GM23338 (cell line): ENCODE results near the gene ARX. TPM values are rescaled to one million over a fixed set of nuclear protein-coding genes. Genes with fewer than 3 reads are reported as not detected.
A peak's percentile ranks its signal among the peaks of the same experiment; 100 is the strongest.

Experiments used
- ATAC-seq: fragments of 200-7000 bp; cut with Tn5 transposase; 3 replicates; pipeline ENCODE4 v1.9.1; 2020
- DNase-seq: peaks from one replicate; pipeline ENCODE4 v3.0.0-alpha.2; 2015; ENCODE audit warnings: low spot score
- H2AFZ ChIP-seq: fragments of 200-600 bp; sonication (generic); 2 replicates; pipeline ENCODE4 v1.8.0; 2016; ENCODE audit warnings: antibody characterized with exemption, mild to moderate bottlenecking, moderate library complexity
- H3F3A ChIP-seq: fragments of 200-600 bp; sonication (generic); replicated peaks from 2 replicates; pipeline ENCODE4 v1.8.0; 2017; ENCODE audit warnings: antibody characterized with exemption, mixed run types, low read depth
- H3K27ac ChIP-seq: fragments of 200-600 bp; sonication (generic); 2 replicates; pipeline ENCODE4 v1.6.1; 2016; ENCODE audit warnings: low read depth
- H3K27me3 ChIP-seq: fragments of 200-600 bp; sonication (generic); 2 replicates; pipeline ENCODE4 v1.8.0; 2016; ENCODE audit warnings: mild to moderate bottlenecking, mixed run types, moderate library complexity; ENCODE audit not compliant: insufficient read depth
- H3K36me3 ChIP-seq: fragments of 200-600 bp; sonication (generic); 2 replicates; pipeline ENCODE4 v1.8.0; 2016; ENCODE audit warnings: mild to moderate bottlenecking; ENCODE audit not compliant: insufficient read depth
- H3K4me1 ChIP-seq: fragments of 200-600 bp; sonication (generic); 2 replicates; pipeline ENCODE4 v1.8.0; 2016; ENCODE audit warnings: mild to moderate bottlenecking, moderate library complexity; ENCODE audit not compliant: insufficient read depth
- H3K4me2 ChIP-seq: fragments of 200-600 bp; sonication (generic); 2 replicates; pipeline ENCODE4 v1.7.1; 2017; ENCODE audit warnings: mixed run types
- H3K4me3 ChIP-seq: fragments of 200-600 bp; sonication (generic); 2 replicates; pipeline ENCODE4 v1.6.1; 2016; ENCODE audit warnings: mixed run types
- H3K79me2 ChIP-seq: fragments of 200-600 bp; sonication (generic); replicated peaks from 2 replicates; pipeline ENCODE4 v1.8.0; 2017; ENCODE audit warnings: mild to moderate bottlenecking; ENCODE audit not compliant: insufficient read depth
- H3K9me2 ChIP-seq: fragments of 200-600 bp; sonication (generic); 2 replicates; pipeline ENCODE4 v1.8.0; 2017; ENCODE audit not compliant: insufficient read depth
- H4K20me1 ChIP-seq: fragments of 200-600 bp; sonication (generic); replicated peaks from 2 replicates; pipeline ENCODE4 v1.8.0; 2017; ENCODE audit warnings: mild to moderate bottlenecking; ENCODE audit not compliant: insufficient read depth
- H3K27ac Mint-ChIP-seq: 2 replicates; pipeline ENCODE4 v1.8.0; 2020; ENCODE audit warnings: inconsistent platforms, mild to moderate bottlenecking, moderate library complexity, mixed read lengths
- H3K27me3 Mint-ChIP-seq: 3 replicates; pipeline ENCODE4 v1.8.0; 2022; ENCODE audit warnings: low read depth, mild to moderate bottlenecking, moderate library complexity, mixed read lengths, inconsistent platforms; ENCODE audit not compliant: insufficient read depth, poor library complexity
- H3K36me3 Mint-ChIP-seq: 3 replicates; pipeline ENCODE4 v1.8.0; 2021; ENCODE audit warnings: low read depth, mild to moderate bottlenecking, inconsistent platforms, moderate library complexity, mixed read lengths
- H3K4me1 Mint-ChIP-seq: 3 replicates; pipeline ENCODE4 v1.8.0; 2020; ENCODE audit warnings: mild to moderate bottlenecking, inconsistent platforms, mixed read lengths
- H3K4me3 Mint-ChIP-seq: 3 replicates; pipeline ENCODE4 v1.8.0; 2021; ENCODE audit warnings: moderate library complexity, mild to moderate bottlenecking, inconsistent platforms, mixed read lengths
- H3K9me3 Mint-ChIP-seq: 3 replicates; pipeline ENCODE4 v1.8.0; 2020; ENCODE audit warnings: moderate library complexity, mild to moderate bottlenecking, inconsistent platforms, mixed read lengths
- EZH2 ChIP-seq: fragments of 200-600 bp; sonication (generic); IDR thresholded peaks from one replicate; pipeline ENCODE4 v1.8.0; 2017; ENCODE audit warnings: antibody characterized with exemption, mild to moderate bottlenecking, low read depth; ENCODE audit not compliant: unreplicated experiment
- JUNB ChIP-seq: IDR thresholded peaks from one replicate; pipeline ENCODE4 v1.6.1; 2016; ENCODE audit warnings: antibody characterized with exemption; ENCODE audit not compliant: unreplicated experiment
- NANOG ChIP-seq: IDR thresholded peaks from 2 replicates; pipeline ENCODE4 v1.6.1; 2016; ENCODE audit warnings: antibody characterized with exemption, borderline replicate concordance
- POLR2AphosphoS5 ChIP-seq: IDR thresholded peaks from 2 replicates; pipeline ENCODE4 v1.6.1; 2016; ENCODE audit warnings: antibody characterized with exemption, low read depth
- ZNF114 ChIP-seq: fragments of 250-450 bp; sonication (Bioruptor Pico); IDR thresholded peaks from 2 replicates; pipeline ENCODE4 v1.5.0; 2020; ENCODE audit warnings: mild to moderate bottlenecking, moderate library complexity
- ZNF331 ChIP-seq: fragments of 250-450 bp; sonication (Bioruptor Pico); IDR thresholded peaks from 2 replicates; pipeline ENCODE4 v1.5.0; 2020; ENCODE audit warnings: low read depth, mild to moderate bottlenecking, moderate library complexity
- polyA plus RNA-seq: library from polyadenylated mRNA; unstranded; fragments of >200 nt; fragmentation: Nextera tagmentation; extraction: Ambion mirVana; gene quantifications from 2 replicates; pipeline ENCODE4 v1.2.1, GENCODE V29; 2016
- total RNA-seq: library from RNA; depleted of rRNA; stranded (reverse); fragments of >200 nt; shearing (Covaris generic); gene quantifications from 2 replicates; pipeline ENCODE4 v1.2.3, GENCODE V29; 2014
- TF ChIP-seq, protein P1 (sequence below), 2 experiments: fragments of 200-600 bp in 1 of 2; sonication (generic) in 1 of 2; conservative IDR thresholded peaks; 2 replicates each; pipeline versions ENCODE4 v1.5.1 to v1.6.1; 2016 to 2017; ENCODE audit warnings: antibody characterized with exemption in 2 of 2, low read depth in 2 of 2, mild to moderate bottlenecking in 2 of 2, moderate library complexity in 1 of 2
- TF ChIP-seq, protein P2 (sequence below): fragments of 250-450 bp; sonication (Bioruptor Pico); IDR thresholded peaks from 2 replicates; pipeline ENCODE4 v1.5.0; 2020; ENCODE audit warnings: mild to moderate bottlenecking, moderate library complexity

The ARX gene
- total and polyA plus RNA-seq, 2 experiments from 2014 or later, result 0.13 TPM; not detected in 1

DNA sequence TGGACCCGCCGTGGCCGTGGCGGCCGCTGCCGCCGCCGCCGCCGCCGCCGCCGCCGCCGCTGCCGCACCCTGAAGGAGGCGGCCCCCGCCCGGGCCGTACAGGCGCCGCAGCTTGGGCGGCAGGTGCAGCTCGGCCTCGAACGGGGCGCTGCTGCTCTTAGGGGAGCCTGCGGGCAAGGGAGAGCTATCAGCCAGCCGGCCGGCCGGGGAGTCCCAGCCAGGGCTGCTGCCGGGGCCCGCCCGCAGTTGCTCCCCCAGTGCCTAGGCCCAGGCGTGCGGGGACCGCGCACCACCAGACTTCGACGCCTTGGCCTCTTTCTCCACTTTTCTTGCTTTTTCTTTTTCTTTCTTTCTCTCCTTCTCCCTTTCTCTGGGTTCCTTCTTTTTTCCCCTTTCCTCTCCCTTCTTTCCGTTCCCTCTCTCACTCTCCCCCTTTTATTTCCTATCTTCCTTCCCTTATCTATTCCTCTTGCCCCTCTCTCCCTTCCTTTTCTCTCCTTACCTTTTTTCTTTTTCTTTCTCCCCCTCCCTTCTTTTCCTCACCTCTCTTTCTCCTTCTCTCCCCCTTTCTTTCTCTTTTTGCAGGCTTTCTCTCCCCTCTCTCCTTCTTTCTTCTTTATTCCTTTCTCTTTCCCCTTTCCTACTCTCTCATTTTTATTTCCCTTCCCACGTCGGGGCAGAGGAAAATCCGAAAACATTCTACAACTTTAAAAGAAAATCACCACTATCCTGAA, 2.0 kb downstream of the ARX start:
- Histone ChIP-seq H3K9me2 (no peaks in the 10 kb centered on the region), H3K4me2 (peak overlapping the region; percentile 55), H3F3A (no peaks in the 10 kb centered on the region), H3K4me1 (peaks cover 48% of the 10 kb centered on the region), H4K20me1 (no peaks in the 10 kb centered on the region), H3K36me3 (no peaks in the 10 kb centered on the region), H2AFZ (no peak overlapping the region), H3K27me3 (peaks cover 98% of the 10 kb centered on the region), H3K27ac (no peak overlapping the region), H3K79me2 (no peaks in the 10 kb centered on the region), H3K4me3 (0 out of 2 replicates have a peak overlapping the region, but pooled peaks have one; percentile 26)
- TF ChIP-seq, protein P1, sequence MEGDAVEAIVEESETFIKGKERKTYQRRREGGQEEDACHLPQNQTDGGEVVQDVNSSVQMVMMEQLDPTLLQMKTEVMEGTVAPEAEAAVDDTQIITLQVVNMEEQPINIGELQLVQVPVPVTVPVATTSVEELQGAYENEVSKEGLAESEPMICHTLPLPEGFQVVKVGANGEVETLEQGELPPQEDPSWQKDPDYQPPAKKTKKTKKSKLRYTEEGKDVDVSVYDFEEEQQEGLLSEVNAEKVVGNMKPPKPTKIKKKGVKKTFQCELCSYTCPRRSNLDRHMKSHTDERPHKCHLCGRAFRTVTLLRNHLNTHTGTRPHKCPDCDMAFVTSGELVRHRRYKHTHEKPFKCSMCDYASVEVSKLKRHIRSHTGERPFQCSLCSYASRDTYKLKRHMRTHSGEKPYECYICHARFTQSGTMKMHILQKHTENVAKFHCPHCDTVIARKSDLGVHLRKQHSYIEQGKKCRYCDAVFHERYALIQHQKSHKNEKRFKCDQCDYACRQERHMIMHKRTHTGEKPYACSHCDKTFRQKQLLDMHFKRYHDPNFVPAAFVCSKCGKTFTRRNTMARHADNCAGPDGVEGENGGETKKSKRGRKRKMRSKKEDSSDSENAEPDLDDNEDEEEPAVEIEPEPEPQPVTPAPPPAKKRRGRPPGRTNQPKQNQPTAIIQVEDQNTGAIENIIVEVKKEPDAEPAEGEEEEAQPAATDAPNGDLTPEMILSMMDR (conservative IDR thresholded peaks at IDR 0.05; ENCODE audit: low read depth in 2 of 2), result no peak
- TF ChIP-seq NANOG (no peak), ZNF331 (CRISPR knock-in tag) (no peak), ZNF114 (CRISPR knock-in tag) (no peak), POLR2AphosphoS5 (no peak), EZH2 (peak; percentile 85), JUNB (no peak)
- TF ChIP-seq, protein P2, sequence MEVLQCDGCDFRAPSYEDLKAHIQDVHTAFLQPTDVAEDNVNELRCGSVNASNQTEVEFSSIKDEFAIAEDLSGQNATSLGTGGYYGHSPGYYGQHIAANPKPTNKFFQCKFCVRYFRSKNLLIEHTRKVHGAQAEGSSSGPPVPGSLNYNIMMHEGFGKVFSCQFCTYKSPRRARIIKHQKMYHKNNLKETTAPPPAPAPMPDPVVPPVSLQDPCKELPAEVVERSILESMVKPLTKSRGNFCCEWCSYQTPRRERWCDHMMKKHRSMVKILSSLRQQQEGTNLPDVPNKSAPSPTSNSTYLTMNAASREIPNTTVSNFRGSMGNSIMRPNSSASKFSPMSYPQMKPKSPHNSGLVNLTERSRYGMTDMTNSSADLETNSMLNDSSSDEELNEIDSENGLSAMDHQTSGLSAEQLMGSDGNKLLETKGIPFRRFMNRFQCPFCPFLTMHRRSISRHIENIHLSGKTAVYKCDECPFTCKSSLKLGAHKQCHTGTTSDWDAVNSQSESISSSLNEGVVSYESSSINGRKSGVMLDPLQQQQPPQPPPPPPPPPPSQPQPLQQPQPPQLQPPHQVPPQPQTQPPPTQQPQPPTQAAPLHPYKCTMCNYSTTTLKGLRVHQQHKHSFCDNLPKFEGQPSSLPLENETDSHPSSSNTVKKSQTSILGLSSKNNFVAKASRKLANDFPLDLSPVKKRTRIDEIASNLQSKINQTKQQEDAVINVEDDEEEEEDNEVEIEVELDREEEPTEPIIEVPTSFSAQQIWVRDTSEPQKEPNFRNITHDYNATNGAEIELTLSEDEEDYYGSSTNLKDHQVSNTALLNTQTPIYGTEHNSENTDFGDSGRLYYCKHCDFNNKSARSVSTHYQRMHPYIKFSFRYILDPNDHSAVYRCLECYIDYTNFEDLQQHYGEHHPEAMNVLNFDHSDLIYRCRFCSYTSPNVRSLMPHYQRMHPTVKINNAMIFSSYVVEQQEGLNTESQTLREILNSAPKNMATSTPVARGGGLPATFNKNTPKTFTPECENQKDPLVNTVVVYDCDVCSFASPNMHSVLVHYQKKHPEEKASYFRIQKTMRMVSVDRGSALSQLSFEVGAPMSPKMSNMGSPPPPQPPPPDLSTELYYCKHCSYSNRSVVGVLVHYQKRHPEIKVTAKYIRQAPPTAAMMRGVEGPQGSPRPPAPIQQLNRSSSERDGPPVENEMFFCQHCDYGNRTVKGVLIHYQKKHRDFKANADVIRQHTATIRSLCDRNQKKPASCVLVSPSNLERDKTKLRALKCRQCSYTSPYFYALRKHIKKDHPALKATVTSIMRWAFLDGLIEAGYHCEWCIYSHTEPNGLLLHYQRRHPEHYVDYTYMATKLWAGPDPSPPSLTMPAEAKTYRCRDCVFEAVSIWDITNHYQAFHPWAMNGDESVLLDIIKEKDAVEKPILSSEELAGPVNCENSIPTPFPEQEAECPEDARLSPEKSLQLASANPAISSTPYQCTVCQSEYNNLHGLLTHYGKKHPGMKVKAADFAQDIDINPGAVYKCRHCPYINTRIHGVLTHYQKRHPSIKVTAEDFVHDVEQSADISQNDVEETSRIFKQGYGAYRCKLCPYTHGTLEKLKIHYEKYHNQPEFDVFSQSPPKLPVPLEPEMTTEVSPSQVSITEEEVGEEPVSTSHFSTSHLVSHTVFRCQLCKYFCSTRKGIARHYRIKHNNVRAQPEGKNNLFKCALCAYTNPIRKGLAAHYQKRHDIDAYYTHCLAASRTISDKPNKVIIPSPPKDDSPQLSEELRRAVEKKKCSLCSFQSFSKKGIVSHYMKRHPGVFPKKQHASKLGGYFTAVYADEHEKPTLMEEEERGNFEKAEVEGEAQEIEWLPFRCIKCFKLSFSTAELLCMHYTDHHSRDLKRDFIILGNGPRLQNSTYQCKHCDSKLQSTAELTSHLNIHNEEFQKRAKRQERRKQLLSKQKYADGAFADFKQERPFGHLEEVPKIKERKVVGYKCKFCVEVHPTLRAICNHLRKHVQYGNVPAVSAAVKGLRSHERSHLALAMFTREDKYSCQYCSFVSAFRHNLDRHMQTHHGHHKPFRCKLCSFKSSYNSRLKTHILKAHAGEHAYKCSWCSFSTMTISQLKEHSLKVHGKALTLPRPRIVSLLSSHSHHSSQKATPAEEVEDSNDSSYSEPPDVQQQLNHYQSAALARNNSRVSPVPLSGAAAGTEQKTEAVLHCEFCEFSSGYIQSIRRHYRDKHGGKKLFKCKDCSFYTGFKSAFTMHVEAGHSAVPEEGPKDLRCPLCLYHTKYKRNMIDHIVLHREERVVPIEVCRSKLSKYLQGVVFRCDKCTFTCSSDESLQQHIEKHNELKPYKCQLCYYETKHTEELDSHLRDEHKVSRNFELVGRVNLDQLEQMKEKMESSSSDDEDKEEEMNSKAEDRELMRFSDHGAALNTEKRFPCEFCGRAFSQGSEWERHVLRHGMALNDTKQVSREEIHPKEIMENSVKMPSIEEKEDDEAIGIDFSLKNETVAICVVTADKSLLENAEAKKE, result no peak
- Mint-ChIP-seq H3K27ac (no peak overlapping the region), H3K9me3 (0 out of 3 replicates have a peak, but pooled peaks cover 3% of the 10 kb centered on the region), H3K36me3 (no peaks in the 10 kb centered on the region), H3K27me3 (peaks cover 93% of the 10 kb centered on the region), H3K4me1 (peaks cover 20% of the 10 kb centered on the region), H3K4me3 (peak overlapping the region; percentile 59)
- DNase-seq (no peak), ATAC-seq (no peak)
